HEK293 (cell line): ENCODE results near the gene RPL3.

Source experiments
- CTCF ChIA-PET: fragments of 350-600 bp; formaldehyde crosslinking; extraction: SDS; loops from one replicate; lab custom pipeline; 2021; ENCODE audit warnings: antibody characterized with exemption; lab: Yijun Ruan, JAX
- POLR2A ChIA-PET: fragments of 300-600 bp; formaldehyde crosslinking; extraction: SDS; loops from one replicate; lab custom pipeline; 2020; ENCODE audit warnings: antibody characterized with exemption, inconsistent platforms; lab: Yijun Ruan, JAX
- H3K27ac ChIP-seq: fragments of 200-500 bp; sonication (Bioruptor generic); 2 replicates; pipeline ENCODE4 v1.5.1; 2014; ENCODE audit warnings: low read depth, low read length, control low read depth, inconsistent platforms; ENCODE audit errors: extremely low read depth
- H3K36me3 ChIP-seq, 2 experiments: fragments of 200-500 bp in 1 of 2; sonication (Bioruptor generic) in 1 of 2; 1 replicate in 1 of 2; 2 replicates in 1 of 2; pipeline ENCODE4 v1.5.1; 2014 to 2017; ENCODE audit warnings: inconsistent platforms in 2 of 2, low read length in 2 of 2; ENCODE audit not compliant: control insufficient read depth in 2 of 2, insufficient read depth in 1 of 2
- H3K4me1 ChIP-seq: fragments of 200-500 bp; sonication (Bioruptor generic); 2 replicates; pipeline ENCODE4 v1.5.1; 2014; ENCODE audit warnings: mild to moderate bottlenecking, low read length, inconsistent platforms; ENCODE audit not compliant: control insufficient read depth, insufficient read depth
- H3K4me3 ChIP-seq: 2 replicates; pipeline ENCODE4 v1.5.1; 2011; ENCODE audit warnings: low read depth, mild to moderate bottlenecking, control low read depth, low read length, moderate library complexity
- H3K9me3 ChIP-seq: fragments of 200-500 bp; sonication (Bioruptor generic); 2 replicates; pipeline ENCODE4 v1.5.1; 2014; ENCODE audit warnings: low read depth, low read length, inconsistent platforms; ENCODE audit not compliant: control insufficient read depth, insufficient read depth
- HOXD13 ChIP-seq: sonication (generic); formaldehyde crosslinking; IDR thresholded peaks from 2 replicates; pipeline ENCODE4 v1.8.0; 2022; ENCODE audit warnings: missing genetic modification reagents, borderline replicate concordance
- SP2 ChIP-seq: fragments of 450-650 bp; formaldehyde crosslinking; IDR thresholded peaks from 2 replicates; pipeline ENCODE4 v1.5.1; 2016; ENCODE audit warnings: missing biosample characterization, missing genetic modification characterization
- ZBTB26 ChIP-seq: fragments of 450-650 bp; formaldehyde crosslinking; optimal IDR thresholded peaks from 2 replicates; pipeline ENCODE3; 2016; ENCODE audit warnings: missing biosample characterization, mild to moderate bottlenecking, missing genetic modification characterization
- ZBTB49 ChIP-seq: fragments of 450-650 bp; formaldehyde crosslinking; IDR thresholded peaks from 2 replicates; pipeline ENCODE4 v1.5.1; 2016; ENCODE audit warnings: missing biosample characterization, missing genetic modification characterization, low read depth
- ZFP3 ChIP-seq: fragments of 450-650 bp; formaldehyde crosslinking; IDR thresholded peaks from 2 replicates; pipeline ENCODE4 v1.5.1; 2016; ENCODE audit warnings: low read depth, missing biosample characterization, missing genetic modification characterization
- ZFP41 ChIP-seq: fragments of 450-650 bp; formaldehyde crosslinking; IDR thresholded peaks from 2 replicates; pipeline ENCODE4 v1.5.1; 2016; ENCODE audit warnings: missing biosample characterization, missing genetic modification characterization, borderline replicate concordance
- ZNF140 ChIP-seq: fragments of 450-650 bp; formaldehyde crosslinking; IDR thresholded peaks from 2 replicates; pipeline ENCODE4 v1.5.1; 2016; ENCODE audit warnings: missing biosample characterization, missing genetic modification characterization
- ZNF175 ChIP-seq: fragments of 450-650 bp; formaldehyde crosslinking; IDR thresholded peaks from 2 replicates; pipeline ENCODE4 v1.5.1; 2016; ENCODE audit warnings: missing biosample characterization, missing genetic modification characterization
- ZNF335 ChIP-seq: fragments of 450-650 bp; formaldehyde crosslinking; conservative IDR thresholded peaks from 2 replicates; pipeline ENCODE4 v1.5.1; 2016; ENCODE audit warnings: missing biosample characterization, missing genetic modification characterization
- ZNF350 ChIP-seq: fragments of 450-650 bp; formaldehyde crosslinking; IDR thresholded peaks from 2 replicates; pipeline ENCODE4 v1.5.0; 2017; ENCODE audit warnings: missing biosample characterization, mild to moderate bottlenecking, missing genetic modification characterization
- ZNF521 ChIP-seq: fragments of 450-650 bp; formaldehyde crosslinking; IDR thresholded peaks from 2 replicates; pipeline ENCODE4 v1.5.1; 2017; ENCODE audit warnings: missing biosample characterization, mild to moderate bottlenecking, missing genetic modification characterization
- ZNF580 ChIP-seq: fragments of 450-650 bp; formaldehyde crosslinking; IDR thresholded peaks from 2 replicates; pipeline ENCODE4 v1.5.1; 2016; ENCODE audit warnings: missing biosample characterization, missing genetic modification characterization
- ZNF664 ChIP-seq: fragments of 450-650 bp; formaldehyde crosslinking; IDR thresholded peaks from 2 replicates; pipeline ENCODE4 v1.5.1; 2016; ENCODE audit warnings: missing biosample characterization, missing genetic modification characterization
- ZNF704 ChIP-seq: fragments of 450-650 bp; formaldehyde crosslinking; IDR thresholded peaks from 2 replicates; pipeline ENCODE4 v1.5.1; 2016; ENCODE audit warnings: missing biosample characterization, missing genetic modification characterization

RPL3 gene

GRCh38 chr22:39296981-39297489, 22.4 kb downstream of the RPL3 start (continued):
- TF ChIP-seq ZFP41 (tag by site-specific recombination) = no peak
- no peak for TF ChIP-seq SP2 (tag by site-specific recombination)
- no peak for TF ChIP-seq ZNF335 (tag by site-specific recombination)
- no peak for TF ChIP-seq ZNF580 (tag by site-specific recombination)
- no peak for TF ChIP-seq ZNF140 (tag by site-specific recombination)

GRCh38 chr22:39296535-39296934, 22.9 kb downstream of the RPL3 start:
- 0 out of 2 replicates have a peak, but pooled peaks cover 4% of the 10 kb centered on the region for H3K4me1 ChIP-seq
- no peak overlapping the region for H3K27ac ChIP-seq
- H3K36me3 ChIP-seq = no peaks in the 10 kb centered on the region
- H3K9me3 ChIP-seq = no peaks in the 10 kb centered on the region
- POLR2A ChIA-PET = interaction anchor here (1.0 to 2.2 kb wide), 2 partner anchors 15 to 22 kb away, joined by 3 to 18 read pairs; no protein-coding TSS in a partner anchor
- TF ChIP-seq ZBTB49 (no peak), ZNF175 (tag by site-specific recombination) (no peak), ZNF664 (peak; percentile 93), ZFP3 (tag by site-specific recombination) (no peak), ZNF350 (no peak), ZNF704 (no peak), HOXD13 (CRISPR knock-in tag) (no peak)
- no peak overlapping the region for H3K4me3 ChIP-seq
- CTCF ChIA-PET = interaction anchor here (1.1 to 1.7 kb wide), 2 partner anchors 10 to 80 kb away, joined by 3 to 10 read pairs; no protein-coding TSS in a partner anchor

GRCh38 chr22:39294571-39295468, 24.6 kb downstream of the RPL3 start:
- Histone ChIP-seq H3K9me3 (no peaks in the 10 kb centered on the region), H3K27ac (no peak overlapping the region), H3K36me3 (no peaks in the 10 kb centered on the region), H3K4me1 (0 out of 2 replicates have a peak, but pooled peaks cover 4% of the 10 kb centered on the region), H3K4me3 (no peak overlapping the region)
- no peak for TF ChIP-seq ZNF521 (tag by site-specific recombination)
- TF ChIP-seq ZBTB26 = no peak
- CTCF ChIA-PET = interaction anchor here (0.5 to 1.0 kb wide), 5 partner anchors 12 to 526 kb away, joined by 3 to 6 read pairs (median 3); no protein-coding TSS in a partner anchor
- POLR2A ChIA-PET = interaction anchor here (0.6 to 0.8 kb wide), 2 partner anchors 17 to 24 kb away, joined by 3 read pairs; no protein-coding TSS in a partner anchor
